Superior temporal gyrus (tissue), 1 donor: ENCODE results near the gene SAMD5.
"Not testable (repeated sequence)": the region's sequence is repeated elsewhere in the genome, so short reads cannot be mapped to it uniquely, and the experiment has no call there.

Source experiments
- DNase-seq: peaks from one replicate; pipeline ENCODE4 v3.0.0-alpha.2; 2016; ENCODE audit errors: extremely low spot score

SAMD5 gene

GRCh38 chr6:147528511-147529145 is 20.1 kb downstream of the SAMD5 start:
- no peak for DNase-seq

GRCh38 chr6:147530132-147531060 is 21.9 kb downstream of the SAMD5 start:
- DNase-seq = no peak

DNA sequence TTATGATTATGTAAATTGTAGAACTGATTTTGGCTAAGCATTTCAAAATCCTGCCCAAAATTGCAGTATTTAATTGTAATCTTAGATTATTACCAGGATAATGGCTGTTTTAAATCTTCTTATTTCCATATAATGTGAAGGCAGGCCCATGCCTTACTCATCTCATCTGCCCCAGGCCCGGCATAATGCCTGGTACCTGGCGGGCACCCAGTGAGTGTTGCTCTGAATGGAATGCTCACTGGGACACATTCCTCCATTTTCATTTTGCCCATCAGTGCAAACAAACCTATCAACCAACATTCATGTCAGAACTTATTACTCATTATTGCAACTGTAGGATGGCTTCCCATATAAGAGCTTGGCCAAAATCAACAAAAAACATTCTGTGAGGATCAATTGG is 22.8 kb downstream of the SAMD5 start:
- DNase-seq = no peak

GRCh38 chr6:147534116-147534860 is 25.8 kb downstream of the SAMD5 start:
- no peak for DNase-seq

GRCh38 chr6:147538821-147539220 is 30.3 kb downstream of the SAMD5 start:
- no peak for DNase-seq

DNA sequence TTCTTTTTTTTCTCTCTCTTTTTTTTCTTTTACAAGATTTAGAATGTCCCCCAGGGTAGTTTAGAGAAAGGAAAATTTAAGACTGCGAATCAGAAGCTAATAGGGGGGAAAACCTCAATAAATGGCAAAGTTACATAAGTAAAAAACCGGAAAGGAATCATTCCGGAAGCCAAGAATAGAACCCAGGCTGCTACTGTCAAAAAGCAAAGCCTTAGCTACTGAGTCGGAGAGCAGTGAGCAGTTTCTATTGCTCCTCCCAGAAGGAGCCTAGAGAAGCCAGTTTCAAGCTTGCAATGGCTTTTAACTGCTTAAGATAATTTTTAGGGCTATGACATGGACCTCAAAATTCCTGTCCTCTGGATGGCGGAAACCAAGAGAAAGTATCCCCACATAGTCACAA is 31.6 kb downstream of the SAMD5 start:
- no peak for DNase-seq

DNA sequence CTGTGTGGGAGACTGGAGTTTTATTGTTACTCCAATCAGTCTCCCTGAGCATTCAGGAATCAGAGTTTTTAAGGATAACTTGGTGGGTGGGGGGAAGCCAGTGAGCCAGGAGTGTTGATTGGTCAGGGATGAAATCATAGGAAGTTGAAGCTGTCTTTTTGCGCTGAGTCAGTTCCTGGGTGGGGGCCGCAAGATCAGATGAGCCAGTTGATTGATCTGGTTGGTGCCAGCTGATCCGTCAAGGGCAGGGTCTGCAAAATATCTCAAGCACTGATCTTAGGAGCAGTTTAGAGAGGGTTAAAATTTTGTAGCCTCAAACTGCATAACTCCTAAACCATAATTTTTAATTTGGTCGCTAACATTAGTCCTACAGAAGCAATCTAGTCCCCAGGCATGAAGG is 33.9 kb downstream of the SAMD5 start:
- not testable (repeated sequence) for DNase-seq

GRCh38 chr6:147544420-147544819 is 35.9 kb downstream of the SAMD5 start:
- DNase-seq = no peak

DNA sequence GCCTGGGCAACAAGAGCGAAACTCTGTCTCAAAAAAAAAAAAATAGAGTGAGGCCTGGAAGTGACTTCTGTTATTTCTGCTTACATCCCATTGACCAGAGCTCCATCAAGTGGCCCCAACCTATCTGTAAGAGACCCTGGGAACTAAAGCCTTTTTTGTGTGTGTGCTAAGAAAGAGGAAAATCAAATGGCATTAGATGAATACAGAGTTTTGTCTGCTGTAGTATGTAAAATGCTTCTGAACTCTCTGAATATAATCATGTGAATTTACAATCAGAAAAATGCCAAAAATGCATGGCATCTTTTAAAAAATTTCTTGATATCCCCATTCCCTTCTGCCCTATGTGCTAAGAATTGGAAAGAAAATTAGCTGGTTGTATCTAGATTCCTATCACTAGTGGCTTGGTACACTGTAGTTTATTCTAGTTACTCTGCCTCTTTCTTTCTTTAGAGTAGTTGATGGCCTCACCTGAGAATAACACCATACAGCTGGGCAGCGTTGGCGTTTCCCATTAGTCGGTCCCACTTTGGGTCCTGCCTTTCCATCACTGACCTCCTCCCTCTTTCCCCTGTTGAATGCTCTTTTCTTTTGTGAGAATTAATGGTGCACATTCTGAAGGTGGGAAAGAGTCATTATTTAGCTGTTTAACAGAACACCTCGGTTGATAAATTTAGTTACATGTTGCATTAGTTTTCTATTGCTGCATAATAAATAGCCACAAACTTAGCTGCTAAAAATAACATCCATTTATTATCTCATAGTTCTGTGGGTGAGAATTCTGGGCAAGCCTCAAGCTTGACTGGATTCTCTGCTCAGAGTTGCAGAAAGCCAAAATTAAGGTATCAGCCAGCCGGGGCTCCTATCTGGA is 38.2 kb downstream of the SAMD5 start:
- no peak for DNase-seq

- no peak for DNase-seq
These were observed 38.9 kb downstream of the SAMD5 start for GRCh38 chr6:147547369-147547902.

DNA sequence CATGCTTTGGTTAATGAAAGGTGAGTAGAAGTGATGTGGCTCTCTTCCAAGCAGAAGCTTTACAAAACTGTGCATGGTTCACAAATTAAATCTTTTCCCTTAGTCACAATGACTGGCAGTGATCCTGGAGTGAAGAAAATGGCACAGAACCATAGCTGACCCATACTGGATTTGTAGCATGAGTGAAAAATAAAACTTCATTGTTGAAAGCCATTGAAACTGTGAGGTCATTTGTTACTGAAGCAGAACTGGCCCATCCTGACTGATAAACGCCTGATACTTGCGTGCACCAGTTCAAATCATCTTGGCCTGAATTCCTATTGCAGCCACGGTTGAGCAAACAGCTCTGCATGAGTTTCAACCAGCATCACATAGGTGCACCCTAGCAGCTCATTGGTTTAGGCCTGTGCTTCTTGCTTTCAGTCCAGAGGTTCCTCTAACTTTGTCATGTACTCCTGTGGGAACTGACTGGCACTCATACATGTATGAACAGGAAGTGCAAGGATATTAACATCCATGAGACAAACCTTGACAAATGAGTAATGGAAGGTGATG is 40.5 kb downstream of the SAMD5 start:
- no peak for DNase-seq

DNA sequence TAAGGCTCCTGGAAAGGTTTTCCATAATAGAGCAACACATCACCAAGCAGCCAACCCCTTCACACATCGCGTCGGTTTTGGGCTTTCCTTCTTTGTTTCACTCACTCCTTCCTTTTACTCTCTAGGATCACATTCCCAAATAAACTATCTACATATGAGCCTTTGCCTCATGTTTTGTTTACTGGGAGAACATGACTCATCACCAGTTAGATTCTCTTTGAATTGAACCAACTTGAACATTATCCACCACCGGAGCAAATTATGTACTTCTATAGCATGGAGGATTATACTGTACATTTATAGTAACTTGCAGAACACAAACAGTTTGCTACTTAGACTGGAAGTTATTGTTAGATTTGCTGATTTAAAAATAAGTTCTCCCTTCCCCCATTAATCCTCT is 41.0 kb downstream of the SAMD5 start:
- DNase-seq = no peak

DNA sequence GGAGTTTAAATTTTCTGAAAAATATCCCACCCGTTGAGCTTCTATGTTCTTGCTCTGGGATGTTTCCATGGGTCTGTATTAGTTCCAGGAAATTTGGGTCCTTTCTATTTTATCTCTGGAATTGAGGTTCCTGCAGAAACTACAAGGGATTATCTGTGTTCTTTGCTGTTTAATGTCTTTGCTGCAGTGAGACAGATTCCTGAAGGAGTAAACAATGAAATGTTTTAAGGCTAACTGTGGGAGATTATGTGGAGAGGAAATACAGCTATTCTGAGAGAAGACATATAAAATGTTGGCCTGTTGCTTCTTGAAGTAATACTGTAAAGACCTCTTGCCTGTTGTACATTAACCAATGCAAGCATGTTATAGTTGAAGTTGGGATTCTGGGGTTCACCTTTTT is 43.5 kb downstream of the SAMD5 start:
- no peak for DNase-seq

- DNase-seq = no peak
These were observed 44.6 kb downstream of the SAMD5 start for GRCh38 chr6:147553099-147553498.

GRCh38 chr6:147554281-147554680 is 45.8 kb downstream of the SAMD5 start:
- DNase-seq = no peak

DNA sequence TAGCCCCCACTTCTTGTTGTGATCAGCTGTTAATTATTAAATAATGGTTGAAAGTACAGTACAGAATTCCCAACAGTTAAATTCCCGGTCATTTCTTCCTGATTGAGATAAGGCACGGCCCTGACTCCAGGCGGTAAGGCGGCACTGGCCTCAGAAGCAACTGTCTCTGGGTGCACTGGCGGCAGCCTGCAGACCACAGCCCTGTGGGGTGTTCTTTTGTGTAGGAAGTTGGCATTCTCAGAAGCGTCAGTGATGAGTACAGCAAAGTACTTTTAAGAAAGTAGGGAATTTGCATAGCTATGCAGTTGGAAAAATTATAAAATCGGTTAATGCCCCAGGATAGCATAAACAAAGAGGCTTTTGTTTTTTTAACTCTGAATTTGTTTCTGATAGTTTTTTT is 50.5 kb downstream of the SAMD5 start:
- DNase-seq = no peak

DNA sequence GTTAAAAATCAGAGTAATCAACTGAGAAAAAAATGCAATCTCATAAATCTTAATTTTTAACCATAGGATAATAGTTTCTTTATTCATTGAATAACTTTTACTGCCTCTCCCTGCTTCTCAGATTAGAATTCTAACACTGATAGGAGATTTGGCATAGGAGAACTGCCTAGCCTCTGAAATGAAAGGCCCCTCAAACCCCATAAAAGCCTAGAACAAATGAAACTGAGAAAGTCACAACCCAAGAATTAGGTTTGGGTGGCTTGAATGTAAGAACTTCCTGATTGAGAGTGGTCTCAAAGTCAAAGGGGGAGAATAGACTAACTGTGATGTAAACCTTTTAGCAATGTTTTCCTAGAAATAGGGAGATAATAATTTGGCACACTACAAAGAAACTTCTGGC is 52.2 kb downstream of the SAMD5 start:
- no peak for DNase-seq

GRCh38 chr6:147561726-147562125 is 53.2 kb downstream of the SAMD5 start:
- no peak for DNase-seq

- DNase-seq = no peak
These were observed 55.0 kb downstream of the SAMD5 start for GRCh38 chr6:147563472-147563871.

- DNase-seq = no peak
These were observed 56.1 kb downstream of the SAMD5 start for GRCh38 chr6:147564556-147564955.
